Measurements from ENCODE around the gene NUMBL.

NUMBL gene

GRCh38 chr19:40672573-40673299, 17.7 kb downstream of the NUMBL start:
- no peak overlapping the region for H3K9ac ChIP-seq (ENCODE audit: low read depth, low read length)
- no peaks in the 10 kb centered on the region for H3K9me3 ChIP-seq (replicated peaks; ENCODE audit: low read length)
- H3K36me3 ChIP-seq (ENCODE audit: insufficient read depth, low read length), result peaks cover 87% of the 10 kb centered on the region
- no peak overlapping the region for H3K4me3 ChIP-seq (ENCODE audit: low read length)
- H3K4me1 ChIP-seq (ENCODE audit: control insufficient read depth, insufficient read depth, low read length), result peaks cover 4% of the 10 kb centered on the region
- no peaks in the 10 kb centered on the region for H3K27me3 ChIP-seq (ENCODE audit: control insufficient read depth, insufficient read depth, low read length)
- no peak overlapping the region for H3K4me2 ChIP-seq (ENCODE audit: low read length)

GRCh38 chr19:40672038-40672437, 18.4 kb downstream of the NUMBL start:
- peaks cover 85% of the 10 kb centered on the region for H3K36me3 ChIP-seq (ENCODE audit: insufficient read depth, low read length)
- no peaks in the 10 kb centered on the region for H3K9me3 ChIP-seq (replicated peaks; ENCODE audit: low read length)
- H3K9ac ChIP-seq (ENCODE audit: low read depth, low read length), result no peak overlapping the region
- H3K4me1 ChIP-seq (ENCODE audit: control insufficient read depth, insufficient read depth, low read length), result peaks cover 6% of the 10 kb centered on the region
- H3K27me3 ChIP-seq (ENCODE audit: control insufficient read depth, insufficient read depth, low read length), result no peaks in the 10 kb centered on the region
- no peak overlapping the region for H3K4me2 ChIP-seq (ENCODE audit: low read length)
- H3K4me3 ChIP-seq (ENCODE audit: low read length), result no peak overlapping the region

- Histone ChIP-seq H3K9me3 (replicated peaks; ENCODE audit: low read length) (no peaks in the 10 kb centered on the region), H3K27me3 (ENCODE audit: control insufficient read depth, insufficient read depth, low read length) (no peaks in the 10 kb centered on the region), H3K36me3 (ENCODE audit: insufficient read depth, low read length) (peaks cover 86% of the 10 kb centered on the region), H3K4me1 (ENCODE audit: control insufficient read depth, insufficient read depth, low read length) (peaks cover 12% of the 10 kb centered on the region), H3K9ac (ENCODE audit: low read depth, low read length) (no peak overlapping the region), H3K4me2 (ENCODE audit: low read length) (no peak overlapping the region), H3K4me3 (ENCODE audit: low read length) (no peak overlapping the region)
Observed at GRCh38 chr19:40671404-40671803, 19.0 kb downstream of the NUMBL start.

- no peak overlapping the region for H3K9ac ChIP-seq (ENCODE audit: low read depth, low read length)
- H3K4me3 ChIP-seq (ENCODE audit: low read length), result no peak overlapping the region
- H3K9me3 ChIP-seq (replicated peaks; ENCODE audit: low read length), result no peaks in the 10 kb centered on the region
- no peak overlapping the region for H3K4me2 ChIP-seq (ENCODE audit: low read length)
- H3K4me1 ChIP-seq (ENCODE audit: control insufficient read depth, insufficient read depth, low read length), result peaks cover 15% of the 10 kb centered on the region
- H3K36me3 ChIP-seq (ENCODE audit: insufficient read depth, low read length), result peaks cover 70% of the 10 kb centered on the region
- no peaks in the 10 kb centered on the region for H3K27me3 ChIP-seq (ENCODE audit: control insufficient read depth, insufficient read depth, low read length)
Observed at GRCh38 chr19:40668991-40669614, 21.3 kb downstream of the NUMBL start.

GRCh38 chr19:40667602-40668001, 22.8 kb downstream of the NUMBL start:
- no peaks in the 10 kb centered on the region for H3K9me3 ChIP-seq (replicated peaks; ENCODE audit: low read length)
- no peak overlapping the region for H3K4me2 ChIP-seq (ENCODE audit: low read length)
- H3K36me3 ChIP-seq (ENCODE audit: insufficient read depth, low read length), result peaks cover 55% of the 10 kb centered on the region
- H3K4me1 ChIP-seq (ENCODE audit: control insufficient read depth, insufficient read depth, low read length), result peaks cover 23% of the 10 kb centered on the region
- H3K4me3 ChIP-seq (ENCODE audit: low read length), result no peak overlapping the region
- H3K27me3 ChIP-seq (ENCODE audit: control insufficient read depth, insufficient read depth, low read length), result no peaks in the 10 kb centered on the region
- no peak overlapping the region for H3K9ac ChIP-seq (ENCODE audit: low read depth, low read length)

- Histone ChIP-seq H3K4me3 (ENCODE audit: low read length) (no peak overlapping the region), H3K9ac (ENCODE audit: low read depth, low read length) (no peak overlapping the region), H3K4me1 (ENCODE audit: control insufficient read depth, insufficient read depth, low read length) (peaks cover 23% of the 10 kb centered on the region), H3K9me3 (replicated peaks; ENCODE audit: low read length) (no peaks in the 10 kb centered on the region), H3K36me3 (ENCODE audit: insufficient read depth, low read length) (peaks cover 49% of the 10 kb centered on the region), H3K27me3 (ENCODE audit: control insufficient read depth, insufficient read depth, low read length) (no peaks in the 10 kb centered on the region), H3K4me2 (ENCODE audit: low read length) (no peak overlapping the region)
Observed at GRCh38 chr19:40666803-40667438, 23.5 kb downstream of the NUMBL start.

- Histone ChIP-seq H3K4me1 (ENCODE audit: control insufficient read depth, insufficient read depth, low read length) (peaks cover 23% of the 10 kb centered on the region), H3K9ac (ENCODE audit: low read depth, low read length) (peak overlapping the region; percentile 51), H3K4me3 (ENCODE audit: low read length) (peak overlapping the region; percentile 90), H3K27me3 (ENCODE audit: control insufficient read depth, insufficient read depth, low read length) (peaks cover 11% of the 10 kb centered on the region), H3K4me2 (ENCODE audit: low read length) (peak overlapping the region; percentile 99), H3K9me3 (replicated peaks; ENCODE audit: low read length) (no peaks in the 10 kb centered on the region), H3K36me3 (ENCODE audit: insufficient read depth, low read length) (peaks cover 20% of the 10 kb centered on the region)
Observed at GRCh38 chr19:40663695-40664692, 26.5 kb downstream of the NUMBL start.

GRCh38 chr19:40662925-40663694, 27.3 kb downstream of the NUMBL start:
- H3K4me1 ChIP-seq (ENCODE audit: control insufficient read depth, insufficient read depth, low read length), result peaks cover 23% of the 10 kb centered on the region
- no peaks in the 10 kb centered on the region for H3K9me3 ChIP-seq (replicated peaks; ENCODE audit: low read length)
- peak overlapping the region; percentile 51 for H3K9ac ChIP-seq (ENCODE audit: low read depth, low read length)
- peak overlapping the region; percentile 90 for H3K4me3 ChIP-seq (ENCODE audit: low read length)
- H3K4me2 ChIP-seq (ENCODE audit: low read length), result peak overlapping the region; percentile 99
- peaks cover 12% of the 10 kb centered on the region for H3K36me3 ChIP-seq (ENCODE audit: insufficient read depth, low read length)
- peaks cover 12% of the 10 kb centered on the region for H3K27me3 ChIP-seq (ENCODE audit: control insufficient read depth, insufficient read depth, low read length)

GRCh38 chr19:40661616-40662015, 28.8 kb downstream of the NUMBL start:
- Histone ChIP-seq H3K4me1 (ENCODE audit: control insufficient read depth, insufficient read depth, low read length) (peaks cover 17% of the 10 kb centered on the region), H3K27me3 (ENCODE audit: control insufficient read depth, insufficient read depth, low read length) (peaks cover 12% of the 10 kb centered on the region), H3K9me3 (replicated peaks; ENCODE audit: low read length) (no peaks in the 10 kb centered on the region), H3K36me3 (ENCODE audit: insufficient read depth, low read length) (no peaks in the 10 kb centered on the region), H3K4me3 (ENCODE audit: low read length) (no peak overlapping the region), H3K4me2 (ENCODE audit: low read length) (no peak overlapping the region), H3K9ac (ENCODE audit: low read depth, low read length) (no peak overlapping the region)

- peaks cover 10% of the 10 kb centered on the region for H3K4me1 ChIP-seq (ENCODE audit: control insufficient read depth, insufficient read depth, low read length)
- no peaks in the 10 kb centered on the region for H3K9me3 ChIP-seq (replicated peaks; ENCODE audit: low read length)
- H3K36me3 ChIP-seq (ENCODE audit: insufficient read depth, low read length), result no peaks in the 10 kb centered on the region
- H3K4me3 ChIP-seq (ENCODE audit: low read length), result no peak overlapping the region
- peaks cover 12% of the 10 kb centered on the region for H3K27me3 ChIP-seq (ENCODE audit: control insufficient read depth, insufficient read depth, low read length)
- H3K9ac ChIP-seq (ENCODE audit: low read depth, low read length), result no peak overlapping the region
- no peak overlapping the region for H3K4me2 ChIP-seq (ENCODE audit: low read length)
Observed at GRCh38 chr19:40659566-40659965, 30.9 kb downstream of the NUMBL start.

Measured in skeletal muscle satellite cell (primary cell).